ENCODE results near the gene ALK. TPM values are rescaled to one million over a fixed set of nuclear protein-coding genes. Genes with fewer than 3 reads are reported as not detected.

ALK gene
- total RNA-seq, 1 donor from 2014 or later = 9.6 TPM

- TF ChIP-seq CTCF (IDR thresholded peaks at IDR 0.05; ENCODE audit: partially characterized antibody, unreplicated experiment) = no peak
- H3K36me3 Mint-ChIP-seq (ENCODE audit: unreplicated experiment) = no peaks in the 10 kb centered on the region
- H3K27ac Mint-ChIP-seq (ENCODE audit: unreplicated experiment) = no peak overlapping the region
- no peak for DNase-seq
- peaks cover 11% of the 10 kb centered on the region for H3K4me1 Mint-ChIP-seq (ENCODE audit: low read depth, unreplicated experiment)
- no peak overlapping the region for H3K4me3 Mint-ChIP-seq (ENCODE audit: unreplicated experiment)
- no peaks in the 10 kb centered on the region for H3K9me3 Mint-ChIP-seq (ENCODE audit: unreplicated experiment)
- no peaks in the 10 kb centered on the region for H3K27me3 Mint-ChIP-seq (ENCODE audit: unreplicated experiment)
Measured at GRCh38 chr2:29570539-29570938, 350.8 kb downstream of the ALK start.

- no peaks in the 10 kb centered on the region for H3K27me3 Mint-ChIP-seq (ENCODE audit: unreplicated experiment)
- no peak for TF ChIP-seq CTCF (IDR thresholded peaks at IDR 0.05; ENCODE audit: partially characterized antibody, unreplicated experiment)
Measured at GRCh38 chr2:29567906-29568520, 353.4 kb downstream of the ALK start.

GRCh38 chr2:29563697-29564096 lies 357.7 kb downstream of the ALK start:
- H3K4me1 Mint-ChIP-seq (ENCODE audit: low read depth, unreplicated experiment) = peaks cover 14% of the 10 kb centered on the region
- TF ChIP-seq CTCF (IDR thresholded peaks at IDR 0.05; ENCODE audit: partially characterized antibody, unreplicated experiment) = no peak
- H3K27ac Mint-ChIP-seq (ENCODE audit: unreplicated experiment) = no peak overlapping the region
- H3K9me3 Mint-ChIP-seq (ENCODE audit: unreplicated experiment) = peaks cover 1% of the 10 kb centered on the region
- no peaks in the 10 kb centered on the region for H3K36me3 Mint-ChIP-seq (ENCODE audit: unreplicated experiment)
- H3K4me3 Mint-ChIP-seq (ENCODE audit: unreplicated experiment) = no peak overlapping the region
- DNase-seq = no peak
- no peaks in the 10 kb centered on the region for H3K27me3 Mint-ChIP-seq (ENCODE audit: unreplicated experiment)

More at GRCh38 chr2:29567906-29568520, 353.4 kb downstream of the ALK start:
- DNase-seq = no peak
- Mint-ChIP-seq H3K36me3 (ENCODE audit: unreplicated experiment) (no peaks in the 10 kb centered on the region), H3K4me1 (ENCODE audit: low read depth, unreplicated experiment) (peaks cover 11% of the 10 kb centered on the region), H3K27ac (ENCODE audit: unreplicated experiment) (peak overlapping the region; percentile 22), H3K9me3 (ENCODE audit: unreplicated experiment) (no peaks in the 10 kb centered on the region), H3K4me3 (ENCODE audit: unreplicated experiment) (no peak overlapping the region)

- Mint-ChIP-seq H3K4me3 (ENCODE audit: unreplicated experiment) (no peak overlapping the region), H3K36me3 (ENCODE audit: unreplicated experiment) (no peaks in the 10 kb centered on the region), H3K27me3 (ENCODE audit: unreplicated experiment) (no peaks in the 10 kb centered on the region), H3K27ac (ENCODE audit: unreplicated experiment) (no peak overlapping the region), H3K9me3 (ENCODE audit: unreplicated experiment) (peaks cover 1% of the 10 kb centered on the region), H3K4me1 (ENCODE audit: low read depth, unreplicated experiment) (peaks cover 9% of the 10 kb centered on the region)
- no peak for DNase-seq
- TF ChIP-seq CTCF (IDR thresholded peaks at IDR 0.05; ENCODE audit: partially characterized antibody, unreplicated experiment) = no peak
Measured at GRCh38 chr2:29562896-29563295, 358.5 kb downstream of the ALK start.

- Mint-ChIP-seq H3K27me3 (ENCODE audit: unreplicated experiment) (no peaks in the 10 kb centered on the region), H3K36me3 (ENCODE audit: unreplicated experiment) (no peaks in the 10 kb centered on the region), H3K27ac (ENCODE audit: unreplicated experiment) (no peak overlapping the region), H3K9me3 (ENCODE audit: unreplicated experiment) (peaks cover 1% of the 10 kb centered on the region), H3K4me1 (ENCODE audit: low read depth, unreplicated experiment) (peaks cover 3% of the 10 kb centered on the region), H3K4me3 (ENCODE audit: unreplicated experiment) (no peak overlapping the region)
- no peak for TF ChIP-seq CTCF (IDR thresholded peaks at IDR 0.05; ENCODE audit: partially characterized antibody, unreplicated experiment)
- no peak for DNase-seq
Measured at GRCh38 chr2:29562319-29562718, 359.1 kb downstream of the ALK start.

All from glutamatergic neuron (in vitro differentiated cells).